Neural progenitor cell (in vitro differentiated cells): ENCODE data around the gene PTPRB.

Experiments used
- CTCF ChIP-seq: fragments of 200-600 bp; sonication (generic); IDR thresholded peaks from 2 replicates; pipeline ENCODE4 v1.5.1; 2017; ENCODE audit warnings: antibody characterized with exemption, mild to moderate bottlenecking
- EZH2 ChIP-seq: fragments of 200-600 bp; sonication (generic); IDR thresholded peaks from 2 replicates; pipeline ENCODE4 v1.6.1; 2017; ENCODE audit warnings: antibody characterized with exemption, mild to moderate bottlenecking, moderate library complexity

DNA sequence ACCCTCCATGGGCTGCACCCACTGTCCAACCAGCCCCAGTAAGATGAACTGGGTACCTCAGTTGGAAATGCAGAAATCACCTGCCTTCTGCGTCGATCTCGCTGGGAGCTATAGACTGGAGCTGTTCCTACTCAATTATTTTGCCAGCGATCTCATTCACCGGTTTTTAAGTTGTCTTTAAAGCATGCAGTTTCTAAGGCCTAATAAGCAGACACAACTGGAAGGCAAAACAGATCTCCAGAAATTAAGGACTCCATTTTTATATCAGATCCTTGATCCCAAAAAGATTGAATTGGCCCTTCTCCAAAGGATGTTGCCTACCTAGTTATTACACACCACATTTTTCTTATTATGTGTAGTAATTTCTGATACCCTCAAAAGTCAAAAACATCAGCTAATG is 139.7 kb downstream of the PTPRB start:
- TF ChIP-seq CTCF (no peak), EZH2 (no peak)
